Stomach (tissue), 9 donors: Measurements from ENCODE around the gene OR7C2. TPM values are rescaled to one million over a fixed set of nuclear protein-coding genes. Genes with fewer than 3 reads are reported as not detected.

Source experiments
- DNase-seq, 2 donors: peaks; one replicate each; pipeline versions ENCODE4 v3.0.0 to v3.0.0-alpha.2; 2013 to 2019
- H3K27ac ChIP-seq, 5 donors: fragments of 200-600 bp in 4 of 5; sonication (generic) in 4 of 5; one replicate each; pipeline ENCODE4 v1.5.1; 2013 to 2019; ENCODE audit warnings: mild to moderate bottlenecking in 1 of 5, moderate library complexity in 1 of 5
- H3K27me3 ChIP-seq, 3 donors: fragments of 200-600 bp; sonication (generic); one replicate each; pipeline ENCODE4 v1.5.1; 2017 to 2019; ENCODE audit warnings: mixed run types in 1 of 3
- H3K36me3 ChIP-seq, 4 donors: fragments of 200-600 bp; sonication (generic); 1 replicate in 3 of 4; 2 replicates in 1 of 4; pipeline ENCODE4 v1.5.1; 2016 to 2019
- H3K4me1 ChIP-seq, 4 donors: fragments of 200-600 bp; sonication (generic); one replicate each; pipeline ENCODE4 v1.5.1; 2016 to 2019
- H3K4me3 ChIP-seq, 4 donors: fragments of 200-600 bp; sonication (generic) in 3 of 4; one replicate each; pipeline ENCODE4 v1.5.1; 2016 to 2019; ENCODE audit warnings: mild to moderate bottlenecking in 1 of 4
- H3K9me3 ChIP-seq, 4 donors: fragments of 200-600 bp; sonication (generic); one replicate each; pipeline ENCODE4 v1.5.1; 2016 to 2019
- CTCF ChIP-seq, 7 experiments: fragments of 450-650 bp in 4 of 7; fragments of 200-600 bp in 3 of 7; sonication (generic) in 3 of 7; IDR thresholded peaks; one replicate each; pipeline ENCODE4 v1.5.1; 2016 to 2019; ENCODE audit warnings: antibody characterized with exemption in 7 of 7, control low read depth in 2 of 7, mild to moderate bottlenecking in 1 of 7
- EP300 ChIP-seq: sonication (generic); formaldehyde crosslinking; IDR thresholded peaks from one replicate; pipeline ENCODE4 v1.6.1; 2017; ENCODE audit warnings: antibody characterized with exemption
- POLR2A ChIP-seq, 4 donors: fragments of 450-650 bp; IDR thresholded peaks; one replicate each; pipeline ENCODE4 v1.6.1; 2016; ENCODE audit warnings: antibody characterized with exemption in 4 of 4, control low read depth in 2 of 4, mild to moderate bottlenecking in 1 of 4, moderate library complexity in 1 of 4
- POLR2AphosphoS5 ChIP-seq, 3 donors: sonication (generic); formaldehyde crosslinking; IDR thresholded peaks; one replicate each; pipeline ENCODE4 v1.6.1; 2016; ENCODE audit warnings: antibody characterized with exemption in 3 of 3
- WGBS, 5 donors: extraction: QIAGEN DNeasy Blood & Tissue Kit in 3 of 5; methylation state at CpG; one replicate each; pipeline versions ENCODE4 v1.1.5 to v1.1.7; 2013 to 2018; 5-methylcytosine and 5-hydroxymethylcytosine counted together
- intact Hi-C: fragments of 100-400 bp; cut with DNase I; formaldehyde crosslinking; loops from one replicate; pipeline ENCODE4 v1.15.1; 2023; ENCODE audit warnings: low total_unique reads
- polyA plus RNA-seq, 3 donors: library from polyadenylated mRNA; stranded (reverse); fragments of 200-250 nt; gene quantifications; one replicate each; pipeline ENCODE4 v1.2.3, GENCODE V29; 2013
- total RNA-seq, 5 donors: library from RNA; depleted of rRNA; stranded (reverse); fragments of >200 nt; gene quantifications; one replicate each; pipeline versions ENCODE4 v1.1.0 to v1.2.3, GENCODE V29; 2014 to 2016
- donor health status: healthy with polysubstance abuse.
- donor health status: Bipolar disorder and iron deficiency.
- donor health status: healthy.

OR7C2 gene
- total and polyA plus RNA-seq, 8 donors: not detected

GRCh38 chr19:14916848-14917247 is 24.4 kb upstream of the OR7C2 start:
- Histone ChIP-seq H3K27me3 (peaks cover 0 to 17% (median 0%) of the 10 kb centered on the region in 3 donors), H3K27ac (no peak overlapping the region)

GRCh38 chr19:14933506-14933905 is 7.8 kb upstream of the OR7C2 start:
- Histone ChIP-seq H3K27ac (no peak overlapping the region), H3K4me3 (no peak overlapping the region), H3K36me3 (no peaks in the 10 kb centered on the region), H3K9me3 (peaks cover 0 to 5% (median 0%) of the 10 kb centered on the region in 4 donors), H3K27me3 (no peaks in the 10 kb centered on the region), H3K4me1 (no peaks in the 10 kb centered on the region)
- TF ChIP-seq POLR2AphosphoS5 (IDR thresholded peaks at IDR 0.05) (no peak), POLR2A (IDR thresholded peaks at IDR 0.05) (no peak), EP300 (no peak), CTCF (IDR thresholded peaks at IDR 0.05) (no peak)
- intact Hi-C loops: no loop called here
- 42 to 72% (median 61%) methylated on average over 1 of the region's 1 CpG for WGBS, 5 donors
- DNase-seq: no peak

More at GRCh38 chr19:14916848-14917247, 24.4 kb upstream of the OR7C2 start:
- DNase-seq: no peak
- H3K4me3 ChIP-seq: no peak overlapping the region
- TF ChIP-seq POLR2A (IDR thresholded peaks at IDR 0.05): no peak
- no peak for TF ChIP-seq POLR2AphosphoS5 (IDR thresholded peaks at IDR 0.05)
- TF ChIP-seq CTCF (IDR thresholded peaks at IDR 0.05): no peak
- no peak for TF ChIP-seq EP300
- intact Hi-C loops: no loop called here
- H3K4me1 ChIP-seq: no peaks in the 10 kb centered on the region
- peaks cover 0 to 13% (median 6%) of the 10 kb centered on the region in 4 donors for H3K9me3 ChIP-seq
- H3K36me3 ChIP-seq: no peaks in the 10 kb centered on the region
- WGBS, 5 donors: 45 to 68% (median 60%) methylated on average over 5 of the region's 5 CpGs

- H3K27ac ChIP-seq: no peak overlapping the region
- no peaks in the 10 kb centered on the region for H3K9me3 ChIP-seq
- TF ChIP-seq POLR2A (IDR thresholded peaks at IDR 0.05) (no peak), CTCF (IDR thresholded peaks at IDR 0.05) (no peak), POLR2AphosphoS5 (IDR thresholded peaks at IDR 0.05) (no peak), EP300 (no peak)
- no peaks in the 10 kb centered on the region for H3K36me3 ChIP-seq
- 84 to 89% (median 88%) methylated on average over 6 of the region's 6 CpGs for WGBS, 5 donors
- no peaks in the 10 kb centered on the region for H3K4me1 ChIP-seq
- peaks cover 0 to 9% (median 0%) of the 10 kb centered on the region in 3 donors for H3K27me3 ChIP-seq
- intact Hi-C loops: no loop called here
- DNase-seq: no peak
- no peak overlapping the region for H3K4me3 ChIP-seq
Measured at GRCh38 chr19:14940266-14940665, 1.0 kb upstream of the OR7C2 start.

- DNase-seq: no peak
- Histone ChIP-seq H3K27me3 (peaks cover 0 to 9% (median 0%) of the 10 kb centered on the region in 3 donors), H3K4me3 (no peak overlapping the region), H3K27ac (no peak overlapping the region), H3K9me3 (no peaks in the 10 kb centered on the region), H3K4me1 (no peaks in the 10 kb centered on the region), H3K36me3 (no peaks in the 10 kb centered on the region)
- 50 to 61% (median 59%) methylated on average over 4 of the region's 4 CpGs for WGBS, 5 donors
- TF ChIP-seq POLR2AphosphoS5 (IDR thresholded peaks at IDR 0.05) (no peak), POLR2A (IDR thresholded peaks at IDR 0.05) (no peak), CTCF (IDR thresholded peaks at IDR 0.05) (no peak), EP300 (no peak)
- intact Hi-C loops: no loop called here
Measured at GRCh38 chr19:14943601-14944000, 2.3 kb downstream of the OR7C2 start.
